Activated B cell treated with CpG ODN at 0.5 μM for 24 hours (primary cell): ENCODE results near the gene DUSP8. TPM values are rescaled to one million over a fixed set of nuclear protein-coding genes. Genes with fewer than 3 reads are reported as not detected.
A peak's percentile ranks its signal among the peaks of the same experiment; 100 is the strongest.

ENCODE experiments used
- ATAC-seq: fragments of 200-7000 bp; cut with Tn5 transposase; one replicate; pipeline ENCODE4 v1.10.0; 2021; ENCODE audit warnings: low read depth, mild to moderate bottlenecking, moderate library complexity
- CTCF ChIA-PET: fragments of 350-600 bp; sonication (Branson Sonifier 250); formaldehyde crosslinking; loops from one replicate; lab custom pipeline; 2021; ENCODE audit warnings: antibody characterized with exemption; lab: Charles Lee
- POLR2A ChIA-PET: fragments of 350-600 bp; sonication (Branson Sonifier 250); formaldehyde crosslinking; loops from one replicate; lab custom pipeline; 2021; ENCODE audit warnings: antibody characterized with exemption; lab: Charles Lee
- DNase-seq: peaks from one replicate; pipeline ENCODE4 v3.0.0; 2022
- H3K27ac Mint-ChIP-seq: one replicate; pipeline ENCODE4 v1.8.0; 2020; ENCODE audit warnings: mixed read lengths
- H3K27me3 Mint-ChIP-seq: one replicate; pipeline ENCODE4 v1.8.0; 2021; ENCODE audit warnings: mixed read lengths
- H3K36me3 Mint-ChIP-seq: one replicate; pipeline ENCODE4 v1.8.0; 2021; ENCODE audit warnings: low read depth, mixed read lengths
- H3K4me1 Mint-ChIP-seq: one replicate; pipeline ENCODE4 v1.8.0; 2021; ENCODE audit warnings: mixed read lengths
- H3K4me3 Mint-ChIP-seq: one replicate; pipeline ENCODE4 v1.8.0; 2020; ENCODE audit warnings: mild to moderate bottlenecking, mixed read lengths
- H3K9me3 Mint-ChIP-seq: one replicate; pipeline ENCODE4 v1.8.0; 2020; ENCODE audit warnings: mixed read lengths
- intact Hi-C: fragments of 100-400 bp; cut with micrococcal nuclease; formaldehyde crosslinking; loops from one replicate; pipeline ENCODE4 v1.15.1; 2024
- total RNA-seq: library from RNA; stranded (reverse); gene quantifications from 2 replicates; pipeline ENCODE4 v1.2.3, GENCODE V29; 2022
- TF ChIP-seq, protein P1 (sequence below): fragments of 200-600 bp; IDR thresholded peaks from one replicate; pipeline ENCODE4 v1.8.0; 2022; ENCODE audit warnings: antibody characterized with exemption, mild to moderate bottlenecking

Gene DUSP8
- total RNA-seq, 1 donor from 2014 or later: 1.3 TPM

- Mint-ChIP-seq H3K9me3 (no peaks in the 10 kb centered on the region), H3K4me3 (no peak overlapping the region), H3K36me3 (no peaks in the 10 kb centered on the region), H3K27me3 (peaks cover 38% of the 10 kb centered on the region), H3K27ac (peak overlapping the region; percentile 41), H3K4me1 (peaks cover 10% of the 10 kb centered on the region)
- TF ChIP-seq, protein P1, sequence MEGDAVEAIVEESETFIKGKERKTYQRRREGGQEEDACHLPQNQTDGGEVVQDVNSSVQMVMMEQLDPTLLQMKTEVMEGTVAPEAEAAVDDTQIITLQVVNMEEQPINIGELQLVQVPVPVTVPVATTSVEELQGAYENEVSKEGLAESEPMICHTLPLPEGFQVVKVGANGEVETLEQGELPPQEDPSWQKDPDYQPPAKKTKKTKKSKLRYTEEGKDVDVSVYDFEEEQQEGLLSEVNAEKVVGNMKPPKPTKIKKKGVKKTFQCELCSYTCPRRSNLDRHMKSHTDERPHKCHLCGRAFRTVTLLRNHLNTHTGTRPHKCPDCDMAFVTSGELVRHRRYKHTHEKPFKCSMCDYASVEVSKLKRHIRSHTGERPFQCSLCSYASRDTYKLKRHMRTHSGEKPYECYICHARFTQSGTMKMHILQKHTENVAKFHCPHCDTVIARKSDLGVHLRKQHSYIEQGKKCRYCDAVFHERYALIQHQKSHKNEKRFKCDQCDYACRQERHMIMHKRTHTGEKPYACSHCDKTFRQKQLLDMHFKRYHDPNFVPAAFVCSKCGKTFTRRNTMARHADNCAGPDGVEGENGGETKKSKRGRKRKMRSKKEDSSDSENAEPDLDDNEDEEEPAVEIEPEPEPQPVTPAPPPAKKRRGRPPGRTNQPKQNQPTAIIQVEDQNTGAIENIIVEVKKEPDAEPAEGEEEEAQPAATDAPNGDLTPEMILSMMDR: no peak
- CTCF ChIA-PET: no interaction called here
- POLR2A ChIA-PET: no interaction called here
- DNase-seq (no peak), ATAC-seq (no peak)
- intact Hi-C loops: no loop called here
Observed at GRCh38 chr11:1541474-1542204, 30.4 kb downstream of the DUSP8 start.

- Mint-ChIP-seq H3K27me3 (peaks cover 25% of the 10 kb centered on the region), H3K9me3 (no peaks in the 10 kb centered on the region), H3K4me1 (peaks cover 9% of the 10 kb centered on the region), H3K36me3 (peaks cover 8% of the 10 kb centered on the region), H3K27ac (no peak overlapping the region), H3K4me3 (no peak overlapping the region)
- intact Hi-C loops: no loop called here
- TF ChIP-seq, protein P1: no peak
- ChIA-PET POLR2A (no interaction called here), CTCF (no interaction called here)
- DNase-seq (no peak), ATAC-seq (no peak)
Observed at GRCh38 chr11:1540074-1540473, 32.0 kb downstream of the DUSP8 start.

GRCh38 chr11:1538153-1538552 lies 33.9 kb downstream of the DUSP8 start:
- DNase-seq: no peak
- CTCF ChIA-PET: no interaction called here
- Mint-ChIP-seq H3K27ac (no peak overlapping the region), H3K36me3 (peaks cover 19% of the 10 kb centered on the region), H3K9me3 (no peaks in the 10 kb centered on the region), H3K4me3 (no peak overlapping the region), H3K27me3 (peaks cover 22% of the 10 kb centered on the region), H3K4me1 (peaks cover 11% of the 10 kb centered on the region)
- POLR2A ChIA-PET: interaction anchor here (0.7 kb wide), 1 partner anchor 718 kb away, joined by 3 read pairs; no protein-coding TSS in a partner anchor
- TF ChIP-seq, protein P1: no peak
- intact Hi-C loops: loop anchor here (5.0 kb wide), 1 partner anchor 34 kb away; the partner anchor contains the start of gene DUSP8
- ATAC-seq: no peak

GRCh38 chr11:1536065-1536843 lies 35.8 kb downstream of the DUSP8 start:
- CTCF ChIA-PET: interaction anchor here (1.0 kb wide), 1 partner anchor 39 kb away, joined by 3 read pairs; no protein-coding TSS in a partner anchor
- no peak overlapping the region for H3K4me3 Mint-ChIP-seq

More at GRCh38 chr11:1536065-1536843, 35.8 kb downstream of the DUSP8 start:
- H3K36me3 Mint-ChIP-seq: peaks cover 35% of the 10 kb centered on the region
- ATAC-seq: no peak
- H3K4me1 Mint-ChIP-seq: peaks cover 21% of the 10 kb centered on the region
- POLR2A ChIA-PET: interaction anchor here (1.2 kb wide), 1 partner anchor 13 kb away, joined by 3 read pairs; no protein-coding TSS in a partner anchor
- peaks cover 15% of the 10 kb centered on the region for H3K27me3 Mint-ChIP-seq
- H3K27ac Mint-ChIP-seq: no peak overlapping the region
- intact Hi-C loops: loop anchor here (2.0 to 5.0 kb wide), 2 partner anchors 13 to 36 kb away; partner anchors contain the start of gene DUSP8
- TF ChIP-seq, protein P1: no peak
- no peak for DNase-seq
- no peaks in the 10 kb centered on the region for H3K9me3 Mint-ChIP-seq
